Parathyroid adenoma (tissue), 2 donors: Measurements from ENCODE around the gene RASSF8.

Experiments
- H2AFZ ChIP-seq: fragments of 300-600 bp; sonication (generic); one replicate; pipeline ENCODE4 v1.7.0; 2017; ENCODE audit warnings: antibody characterized with exemption, mild to moderate bottlenecking
- H3K27ac ChIP-seq: fragments of 300-600 bp; sonication (generic); one replicate; pipeline ENCODE4 v1.7.0; 2017
- H3K27me3 ChIP-seq: fragments of 300-600 bp; sonication (generic); one replicate; pipeline ENCODE4 v1.7.0; 2017; ENCODE audit warnings: low read length; ENCODE audit not compliant: control insufficient read depth, insufficient read depth
- H3K36me3 ChIP-seq: fragments of 300-600 bp; sonication (generic); one replicate; pipeline ENCODE4 v1.7.0; 2017; ENCODE audit warnings: low read length; ENCODE audit not compliant: control insufficient read depth, insufficient read depth
- H3K4me1 ChIP-seq: fragments of 300-600 bp; sonication (generic); one replicate; pipeline ENCODE4 v1.7.0; 2017; ENCODE audit warnings: control low read depth
- H3K4me2 ChIP-seq: fragments of 300-600 bp; sonication (generic); one replicate; pipeline ENCODE4 v1.7.0; 2017; ENCODE audit warnings: low read length
- H3K4me3 ChIP-seq: fragments of 300-600 bp; sonication (generic); one replicate; pipeline ENCODE4 v1.7.0; 2017; ENCODE audit warnings: low read depth, low read length
- H3K79me2 ChIP-seq: fragments of 300-600 bp; sonication (generic); one replicate; pipeline ENCODE4 v1.7.0; 2017; ENCODE audit warnings: control low read depth
- H3K9ac ChIP-seq: fragments of 300-600 bp; sonication (generic); one replicate; pipeline ENCODE4 v1.7.0; 2017; ENCODE audit warnings: mild to moderate bottlenecking
- H3K9me3 ChIP-seq: fragments of 300-600 bp; sonication (generic); one replicate; pipeline ENCODE4 v1.7.0; 2017; ENCODE audit warnings: low read length; ENCODE audit not compliant: control insufficient read depth
- TF ChIP-seq, protein P1 (sequence below): fragments of 300-600 bp; sonication (generic); IDR thresholded peaks from one replicate; pipeline ENCODE4 v1.7.0; 2017; ENCODE audit warnings: antibody characterized with exemption, mild to moderate bottlenecking
- donor health status: primary hyperparathyroidism.

RASSF8 gene, protein sequence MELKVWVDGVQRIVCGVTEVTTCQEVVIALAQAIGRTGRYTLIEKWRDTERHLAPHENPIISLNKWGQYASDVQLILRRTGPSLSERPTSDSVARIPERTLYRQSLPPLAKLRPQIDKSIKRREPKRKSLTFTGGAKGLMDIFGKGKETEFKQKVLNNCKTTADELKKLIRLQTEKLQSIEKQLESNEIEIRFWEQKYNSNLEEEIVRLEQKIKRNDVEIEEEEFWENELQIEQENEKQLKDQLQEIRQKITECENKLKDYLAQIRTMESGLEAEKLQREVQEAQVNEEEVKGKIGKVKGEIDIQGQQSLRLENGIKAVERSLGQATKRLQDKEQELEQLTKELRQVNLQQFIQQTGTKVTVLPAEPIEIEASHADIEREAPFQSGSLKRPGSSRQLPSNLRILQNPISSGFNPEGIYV

DNA sequence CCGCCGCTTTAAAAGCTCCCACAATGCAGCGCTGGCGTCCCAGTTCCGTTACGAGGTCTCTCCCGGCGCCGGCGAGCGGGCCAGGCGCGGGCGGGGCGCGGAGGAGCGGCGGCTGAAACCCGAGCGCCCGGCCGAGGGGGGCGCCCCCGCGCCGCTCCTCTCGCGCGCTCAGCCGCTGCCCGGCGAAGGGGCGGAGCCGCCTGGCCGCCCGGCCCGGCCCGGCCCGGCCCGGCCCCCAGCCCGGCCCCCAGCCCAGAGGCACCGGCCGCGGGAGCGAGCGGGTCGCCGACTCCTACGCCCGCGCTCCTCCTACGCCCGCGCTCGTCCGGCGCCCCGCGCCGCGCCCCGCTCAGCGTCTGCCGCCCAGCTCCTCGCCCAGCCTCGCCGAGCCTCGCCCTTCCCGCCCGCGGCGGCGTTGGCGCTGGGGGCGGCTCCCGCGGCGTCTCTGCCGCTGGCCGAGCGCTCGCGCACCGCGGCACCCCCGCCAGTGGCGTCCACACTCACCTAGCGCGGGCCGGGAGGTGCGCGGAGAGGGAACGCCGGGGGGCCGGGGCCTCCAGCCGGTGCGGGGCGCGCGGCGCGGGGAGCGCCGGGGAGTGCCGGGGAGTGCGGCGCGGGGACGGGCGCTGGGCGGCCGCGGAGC lies at the start of gene RASSF8:
Gene RASSF8 (plus strand): TSS at position 255 of the 643 bp plus-strand sequence. CDS start 96,662 bp downstream, outside the sequence.
- H3K4me2 ChIP-seq: peak within 1 kb of the TSS; percentile 96
- H3K79me2 ChIP-seq: peaks cover 13% of the 10 kb centered on the region
- H3K36me3 ChIP-seq: no peaks in the 10 kb centered on the region
- no peaks in the 10 kb centered on the region for H3K9me3 ChIP-seq
- H3K27ac ChIP-seq: peak within 1 kb of the TSS; percentile 43
- peak within 1 kb of the TSS; percentile 83 for H3K4me3 ChIP-seq
- H3K27me3 ChIP-seq: no peaks in the 10 kb centered on the region
- peaks cover 2% of the 10 kb centered on the region for H3K4me1 ChIP-seq
- TF ChIP-seq, protein P1, sequence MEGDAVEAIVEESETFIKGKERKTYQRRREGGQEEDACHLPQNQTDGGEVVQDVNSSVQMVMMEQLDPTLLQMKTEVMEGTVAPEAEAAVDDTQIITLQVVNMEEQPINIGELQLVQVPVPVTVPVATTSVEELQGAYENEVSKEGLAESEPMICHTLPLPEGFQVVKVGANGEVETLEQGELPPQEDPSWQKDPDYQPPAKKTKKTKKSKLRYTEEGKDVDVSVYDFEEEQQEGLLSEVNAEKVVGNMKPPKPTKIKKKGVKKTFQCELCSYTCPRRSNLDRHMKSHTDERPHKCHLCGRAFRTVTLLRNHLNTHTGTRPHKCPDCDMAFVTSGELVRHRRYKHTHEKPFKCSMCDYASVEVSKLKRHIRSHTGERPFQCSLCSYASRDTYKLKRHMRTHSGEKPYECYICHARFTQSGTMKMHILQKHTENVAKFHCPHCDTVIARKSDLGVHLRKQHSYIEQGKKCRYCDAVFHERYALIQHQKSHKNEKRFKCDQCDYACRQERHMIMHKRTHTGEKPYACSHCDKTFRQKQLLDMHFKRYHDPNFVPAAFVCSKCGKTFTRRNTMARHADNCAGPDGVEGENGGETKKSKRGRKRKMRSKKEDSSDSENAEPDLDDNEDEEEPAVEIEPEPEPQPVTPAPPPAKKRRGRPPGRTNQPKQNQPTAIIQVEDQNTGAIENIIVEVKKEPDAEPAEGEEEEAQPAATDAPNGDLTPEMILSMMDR: no peak
- peak within 1 kb of the TSS; percentile 92 for H2AFZ ChIP-seq
- peak within 1 kb of the TSS; percentile 8 for H3K9ac ChIP-seq

DNA sequence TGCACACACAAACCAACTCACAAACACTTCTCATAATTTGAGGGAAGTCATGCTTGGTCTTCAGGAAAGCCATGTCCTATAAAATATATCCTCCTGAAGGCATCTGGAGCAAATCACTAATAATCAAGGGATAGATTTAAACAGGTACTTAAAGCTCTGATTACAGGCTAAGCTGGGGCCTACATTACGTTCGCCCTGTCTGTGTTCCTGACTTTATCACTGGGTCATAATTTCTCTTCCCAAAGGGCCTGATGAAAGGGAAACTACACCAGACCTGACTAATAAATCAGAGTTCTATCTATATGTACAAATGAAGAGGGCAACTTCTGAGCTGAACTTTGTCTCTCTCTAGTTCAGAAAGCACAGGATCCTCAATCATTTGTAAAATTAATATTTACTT lies 43.9 kb upstream of the RASSF8 start:
- no peak overlapping the region for H2AFZ ChIP-seq

DNA sequence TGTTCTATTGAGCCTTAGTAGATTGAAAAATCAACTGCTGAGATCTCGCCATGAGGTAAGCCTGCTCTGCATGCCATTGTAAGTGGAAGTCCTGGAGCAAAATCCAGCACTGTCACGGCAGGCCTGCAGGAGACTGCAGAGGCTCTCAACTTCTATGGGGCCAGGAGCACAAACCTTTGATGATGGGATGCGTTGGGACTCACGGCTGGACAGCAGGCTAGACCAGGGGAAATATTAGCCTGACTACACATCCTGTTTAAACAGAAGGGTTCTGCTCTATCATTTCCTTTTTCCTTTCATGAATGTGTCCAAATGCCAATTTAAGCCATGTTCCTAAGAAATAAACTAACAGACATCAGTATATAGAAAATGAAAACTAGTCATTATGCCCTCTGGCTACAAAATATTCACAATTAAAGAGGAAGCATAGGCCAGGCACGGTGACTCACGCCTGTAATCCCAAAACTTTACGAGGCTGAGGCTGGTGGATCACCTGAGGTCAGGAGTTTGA lies 33.9 kb upstream of the RASSF8 start:
- Histone ChIP-seq H3K9me3 (no peaks in the 10 kb centered on the region), H3K27ac (no peak overlapping the region), H3K79me2 (no peaks in the 10 kb centered on the region), H3K4me2 (no peak overlapping the region), H2AFZ (no peak overlapping the region), H3K9ac (no peak overlapping the region), H3K27me3 (no peaks in the 10 kb centered on the region), H3K4me3 (no peak overlapping the region), H3K4me1 (no peaks in the 10 kb centered on the region), H3K36me3 (no peaks in the 10 kb centered on the region)
- TF ChIP-seq, protein P1: no peak

More for the DNA sequence above, 43.9 kb upstream of the RASSF8 start:
- Histone ChIP-seq H3K9ac (no peak overlapping the region), H3K36me3 (no peaks in the 10 kb centered on the region), H3K9me3 (no peaks in the 10 kb centered on the region), H3K27ac (no peak overlapping the region), H3K4me1 (no peaks in the 10 kb centered on the region), H3K79me2 (no peaks in the 10 kb centered on the region), H3K4me3 (no peak overlapping the region), H3K4me2 (no peak overlapping the region), H3K27me3 (no peaks in the 10 kb centered on the region)
- TF ChIP-seq, protein P1: no peak

DNA sequence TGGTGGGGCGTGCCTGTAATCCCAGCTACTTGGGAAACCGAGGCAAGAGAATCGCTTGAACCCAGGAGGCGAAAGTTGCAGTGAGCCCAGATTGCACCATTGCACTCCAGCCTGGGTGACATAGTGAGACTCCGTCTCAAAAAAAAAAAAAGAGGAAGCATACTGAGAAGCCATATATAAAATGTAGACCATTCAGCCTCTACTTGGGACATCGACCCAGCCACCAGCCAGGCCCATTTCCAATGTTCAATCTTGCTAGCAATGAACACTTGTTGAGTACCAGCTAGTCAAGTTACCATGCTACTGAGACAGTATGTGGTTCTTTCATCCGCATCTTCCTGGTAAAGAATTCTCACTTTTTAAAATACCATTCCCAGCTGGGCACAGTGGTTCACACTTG lies 33.4 kb upstream of the RASSF8 start:
- Histone ChIP-seq H3K27me3 (no peaks in the 10 kb centered on the region), H3K4me3 (no peak overlapping the region), H3K4me2 (no peak overlapping the region), H3K4me1 (no peaks in the 10 kb centered on the region), H3K79me2 (no peaks in the 10 kb centered on the region), H3K9ac (no peak overlapping the region), H3K27ac (no peak overlapping the region), H3K9me3 (no peaks in the 10 kb centered on the region), H2AFZ (no peak overlapping the region), H3K36me3 (no peaks in the 10 kb centered on the region)
- TF ChIP-seq, protein P1: no peak
